Neural crest cell (in vitro differentiated cells): Measurements from ENCODE around the gene CR1. TPM values are rescaled to one million over a fixed set of nuclear protein-coding genes. Genes with fewer than 3 reads are reported as not detected.
A peak's percentile ranks its signal among the peaks of the same experiment; 100 is the strongest.
"Not testable (repeated sequence)": the region's sequence is repeated elsewhere in the genome, so short reads cannot be mapped to it uniquely, and the experiment has no call there.

Experiments used
- DNase-seq: peaks from one replicate; pipeline ENCODE4 v3.0.0; 2021; ENCODE audit warnings: low read depth, mixed read lengths, low spot score
- H3K27ac Mint-ChIP-seq: one replicate; pipeline ENCODE4 v1.8.0; 2021; ENCODE audit warnings: mild to moderate bottlenecking, mixed read lengths; ENCODE audit not compliant: unreplicated experiment
- H3K27me3 Mint-ChIP-seq: 2 replicates; pipeline ENCODE4 v1.8.0; 2021; ENCODE audit warnings: low read depth, mild to moderate bottlenecking, mixed read lengths
- H3K36me3 Mint-ChIP-seq: 2 replicates; pipeline ENCODE4 v1.8.0; 2021; ENCODE audit warnings: low read depth, mild to moderate bottlenecking, mixed read lengths
- H3K4me1 Mint-ChIP-seq: 2 replicates; pipeline ENCODE4 v1.8.0; 2021; ENCODE audit warnings: mixed read lengths
- H3K4me3 Mint-ChIP-seq: one replicate; pipeline ENCODE4 v1.8.0; 2021; ENCODE audit warnings: mild to moderate bottlenecking, mixed read lengths
- H3K9me3 Mint-ChIP-seq: 2 replicates; pipeline ENCODE4 v1.8.0; 2021; ENCODE audit warnings: mixed read lengths
- CTCF ChIP-seq: fragments of 200-600 bp; sonication (generic); conservative IDR thresholded peaks from 2 replicates; pipeline ENCODE4 v1.5.0; 2021; ENCODE audit warnings: antibody characterized with exemption, mild to moderate bottlenecking
- total RNA-seq: library from RNA; stranded (reverse); gene quantifications from 2 replicates; pipeline ENCODE4 v1.2.1, GENCODE V29; 2021

CR1 gene
- total RNA-seq, 1 donor from 2014 or later = not detected

- H3K27ac Mint-ChIP-seq = no peak overlapping the region
- no peaks in the 10 kb centered on the region for H3K36me3 Mint-ChIP-seq
- no peaks in the 10 kb centered on the region for H3K27me3 Mint-ChIP-seq
- no peaks in the 10 kb centered on the region for H3K9me3 Mint-ChIP-seq
- no peaks in the 10 kb centered on the region for H3K4me1 Mint-ChIP-seq
- no peak for TF ChIP-seq CTCF
- no peak for DNase-seq
- H3K4me3 Mint-ChIP-seq = no peak overlapping the region
Observed at GRCh38 chr1:207612762-207613161, 116.8 kb downstream of the CR1 start.

- TF ChIP-seq CTCF = peak; percentile 79
- Mint-ChIP-seq H3K9me3 (no peaks in the 10 kb centered on the region), H3K36me3 (no peaks in the 10 kb centered on the region), H3K27ac (no peak overlapping the region), H3K27me3 (no peaks in the 10 kb centered on the region), H3K4me1 (no peaks in the 10 kb centered on the region), H3K4me3 (no peak overlapping the region)
- DNase-seq = no peak
Observed at GRCh38 chr1:207619871-207620542, 124.0 kb downstream of the CR1 start.

GRCh38 chr1:207620543-207620893 lies 124.6 kb downstream of the CR1 start:
- H3K36me3 Mint-ChIP-seq = no peaks in the 10 kb centered on the region
- H3K9me3 Mint-ChIP-seq = peaks cover 4% of the 10 kb centered on the region
- H3K27me3 Mint-ChIP-seq = no peaks in the 10 kb centered on the region
- H3K4me1 Mint-ChIP-seq = no peaks in the 10 kb centered on the region
- H3K4me3 Mint-ChIP-seq = no peak overlapping the region
- no peak for DNase-seq
- H3K27ac Mint-ChIP-seq = no peak overlapping the region
- peak; percentile 17 for TF ChIP-seq CTCF

- not testable (repeated sequence) for H3K4me1 Mint-ChIP-seq, H3K4me3 Mint-ChIP-seq, DNase-seq, H3K27me3 Mint-ChIP-seq, H3K9me3 Mint-ChIP-seq, H3K36me3 Mint-ChIP-seq, H3K27ac Mint-ChIP-seq
Observed at GRCh38 chr1:207625504-207626071, 129.6 kb downstream of the CR1 start.

- no peak for DNase-seq
- Mint-ChIP-seq H3K36me3 (no peaks in the 10 kb centered on the region), H3K4me1 (no peaks in the 10 kb centered on the region), H3K27me3 (no peaks in the 10 kb centered on the region), H3K9me3 (peaks cover 4% of the 10 kb centered on the region), H3K27ac (no peak overlapping the region), H3K4me3 (no peak overlapping the region)
- no peak for TF ChIP-seq CTCF
Observed at GRCh38 chr1:207626972-207627337, 131.0 kb downstream of the CR1 start.

GRCh38 chr1:207627496-207627895 lies 131.5 kb downstream of the CR1 start:
- Mint-ChIP-seq H3K27ac (no peak overlapping the region), H3K4me3 (no peak overlapping the region), H3K27me3 (no peaks in the 10 kb centered on the region), H3K9me3 (peaks cover 4% of the 10 kb centered on the region), H3K4me1 (no peaks in the 10 kb centered on the region), H3K36me3 (no peaks in the 10 kb centered on the region)
- no peak for DNase-seq
- TF ChIP-seq CTCF = no peak
